Renal cortical epithelial cell (primary cell): ENCODE measurements around the gene CHTF18. TPM values are rescaled to one million over a fixed set of nuclear protein-coding genes. Genes with fewer than 3 reads are reported as not detected.

Source experiments
- total RNA-seq: library from RNA; depleted of rRNA; stranded (reverse); fragments of >200 nt; gene quantifications from 2 replicates; pipeline ENCODE4 v1.2.3, GENCODE V29; 2014

Gene CHTF18
- total RNA-seq, 1 donor from 2014 or later, result 4.2 TPM

Other genes with a start within 250 kb of the CHTF18 start
- 0.05 TPM in 1 of 2 replicates, not detected in the other for gene PRR35, start 228.2 kb upstream of the CHTF18 start, total RNA-seq
- 0.85 TPM in 1 of 2 replicates, not detected in the other for gene NHLRC4, start 221.6 kb upstream of the CHTF18 start, total RNA-seq
- 30.9 and 68.5 TPM in 2 replicates for gene PIGQ, start 218.7 kb upstream of the CHTF18 start, total RNA-seq
- 8.0 and 12.1 TPM in 2 replicates for gene RAB40C, start 198.6 kb upstream of the CHTF18 start, total RNA-seq
- 0.35 TPM in 1 of 2 replicates, not detected in the other for gene WFIKKN1, start 157.6 kb upstream of the CHTF18 start, total RNA-seq
- gene METTL26, start 152.3 kb upstream of the CHTF18 start, total RNA-seq, result 54.4 and 93.1 TPM in 2 replicates
- gene MCRIP2, start 146.8 kb upstream of the CHTF18 start, total RNA-seq, result 17.6 and 26.4 TPM in 2 replicates
- gene WDR90, start 139.3 kb upstream of the CHTF18 start, total RNA-seq, result 6.9 and 18.5 TPM in 2 replicates
- gene RHOT2, start 120.5 kb upstream of the CHTF18 start, total RNA-seq, result 31.1 and 43.6 TPM in 2 replicates
- 0.94 and 1.6 TPM in 2 replicates for gene RHBDL1, start 112.9 kb upstream of the CHTF18 start, total RNA-seq
- gene STUB1, start 108.2 kb upstream of the CHTF18 start, total RNA-seq, result 78.5 and 115 TPM in 2 replicates
- 33.5 and 52.3 TPM in 2 replicates for gene JMJD8, start 104.3 kb upstream of the CHTF18 start, total RNA-seq
- gene WDR24, start 98.2 kb upstream of the CHTF18 start, total RNA-seq, result 1.4 and 7.9 TPM in 2 replicates
- 0.40 TPM in 1 of 2 replicates, not detected in the other for gene FBXL16, start 82.8 kb upstream of the CHTF18 start, total RNA-seq
- 65.8 and 74.7 TPM in 2 replicates for gene METRN, start 73.5 kb upstream of the CHTF18 start, total RNA-seq
- gene ANTKMT, start 67.5 kb upstream of the CHTF18 start, total RNA-seq, result 23.1 and 73.8 TPM in 2 replicates
- gene CCDC78, start 62.2 kb upstream of the CHTF18 start, total RNA-seq, result 0.69 and 0.70 TPM in 2 replicates
- gene HAGHL, start 61.5 kb upstream of the CHTF18 start, total RNA-seq, result 10.5 and 24.1 TPM in 2 replicates
- gene CIAO3, start 47.6 kb upstream of the CHTF18 start, total RNA-seq, result 21.7 and 28.5 TPM in 2 replicates
- 1.3 and 13.5 TPM in 2 replicates for gene MSLN, start 27.9 kb upstream of the CHTF18 start, total RNA-seq
- 22.3 and 35.3 TPM in 2 replicates for gene RPUSD1, start 239 bp upstream of the CHTF18 start, total RNA-seq
- gene GNG13, start 12.1 kb downstream of the CHTF18 start, total RNA-seq, result not detected in 2 replicates
- 12.7 and 27.6 TPM in 2 replicates for gene LMF1, start 182.4 kb downstream of the CHTF18 start, total RNA-seq
- gene SOX8, start 193.2 kb downstream of the CHTF18 start, total RNA-seq, result 0.20 TPM in 1 of 2 replicates, not detected in the other